Transverse colon (tissue), 4 donors: ENCODE data around the gene ARL16.

Experiments
- POLR2AphosphoS5 ChIP-seq, 3 donors: sonication (generic); formaldehyde crosslinking; IDR thresholded peaks; one replicate each; pipeline ENCODE4 v1.6.1; 2016; ENCODE audit warnings: antibody characterized with exemption in 3 of 3
- TF ChIP-seq, protein P1 (sequence below), 5 experiments: fragments of 200-600 bp in 3 of 5; fragments of 450-650 bp in 2 of 5; sonication (generic) in 3 of 5; IDR thresholded peaks; 1 replicate in 2 of 5; 2 replicates in 3 of 5; pipeline ENCODE4 v1.5.1; 2016 to 2017; ENCODE audit warnings: antibody characterized with exemption in 5 of 5, inconsistent platforms in 3 of 5, mild to moderate bottlenecking in 2 of 5, moderate library complexity in 1 of 5

DNA sequence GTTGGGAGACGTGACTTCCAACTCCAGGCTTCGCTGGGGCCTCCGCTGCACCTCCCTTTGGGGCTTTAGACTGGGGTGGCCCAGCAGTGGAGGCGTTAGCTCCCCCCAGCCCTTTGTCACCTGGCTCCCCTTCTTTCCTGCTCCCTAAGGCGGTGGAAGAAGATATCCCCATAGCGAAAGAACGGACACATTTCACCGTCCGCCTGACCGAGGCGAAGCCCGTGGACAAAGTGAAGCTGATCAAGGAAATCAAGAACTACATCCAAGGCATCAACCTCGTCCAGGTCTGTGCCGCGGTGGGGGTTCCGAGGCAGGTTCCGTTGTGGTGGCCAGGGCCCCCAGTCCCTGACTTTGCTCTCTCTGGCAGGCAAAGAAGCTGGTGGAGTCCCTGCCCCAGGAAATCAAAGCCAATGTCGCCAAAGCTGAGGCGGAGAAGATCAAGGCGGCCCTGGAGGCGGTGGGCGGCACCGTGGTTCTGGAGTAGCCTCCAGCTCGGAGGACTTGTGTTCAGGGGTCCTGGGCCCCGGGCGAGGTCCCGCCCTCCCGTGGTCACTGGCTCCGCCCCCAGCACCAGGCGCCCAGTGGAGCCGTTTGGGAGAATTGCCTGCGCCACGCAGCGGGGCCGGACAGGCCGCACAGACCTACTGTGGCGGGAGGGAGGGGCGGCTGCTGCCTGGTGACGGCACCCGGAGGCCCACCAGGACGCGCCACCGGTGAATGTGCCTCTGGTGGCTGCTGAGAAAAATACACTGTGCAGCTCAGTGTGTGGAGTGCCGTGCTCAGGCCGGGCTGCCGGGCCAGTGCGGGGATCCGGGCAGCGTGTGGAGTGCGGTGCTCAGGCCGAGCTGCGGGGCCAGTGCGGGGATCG lies 23.4 kb upstream of the ARL16 start:
- TF ChIP-seq, protein P1, sequence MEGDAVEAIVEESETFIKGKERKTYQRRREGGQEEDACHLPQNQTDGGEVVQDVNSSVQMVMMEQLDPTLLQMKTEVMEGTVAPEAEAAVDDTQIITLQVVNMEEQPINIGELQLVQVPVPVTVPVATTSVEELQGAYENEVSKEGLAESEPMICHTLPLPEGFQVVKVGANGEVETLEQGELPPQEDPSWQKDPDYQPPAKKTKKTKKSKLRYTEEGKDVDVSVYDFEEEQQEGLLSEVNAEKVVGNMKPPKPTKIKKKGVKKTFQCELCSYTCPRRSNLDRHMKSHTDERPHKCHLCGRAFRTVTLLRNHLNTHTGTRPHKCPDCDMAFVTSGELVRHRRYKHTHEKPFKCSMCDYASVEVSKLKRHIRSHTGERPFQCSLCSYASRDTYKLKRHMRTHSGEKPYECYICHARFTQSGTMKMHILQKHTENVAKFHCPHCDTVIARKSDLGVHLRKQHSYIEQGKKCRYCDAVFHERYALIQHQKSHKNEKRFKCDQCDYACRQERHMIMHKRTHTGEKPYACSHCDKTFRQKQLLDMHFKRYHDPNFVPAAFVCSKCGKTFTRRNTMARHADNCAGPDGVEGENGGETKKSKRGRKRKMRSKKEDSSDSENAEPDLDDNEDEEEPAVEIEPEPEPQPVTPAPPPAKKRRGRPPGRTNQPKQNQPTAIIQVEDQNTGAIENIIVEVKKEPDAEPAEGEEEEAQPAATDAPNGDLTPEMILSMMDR (IDR thresholded peaks at IDR 0.05) = no peak
- no peak for TF ChIP-seq POLR2AphosphoS5 (IDR thresholded peaks at IDR 0.05)
